ENCODE data around the gene SLC9C2.
"Not testable (repeated sequence)": the region's sequence is repeated elsewhere in the genome, so short reads cannot be mapped to it uniquely, and the experiment has no call there.

The SLC9C2 gene

DNA sequence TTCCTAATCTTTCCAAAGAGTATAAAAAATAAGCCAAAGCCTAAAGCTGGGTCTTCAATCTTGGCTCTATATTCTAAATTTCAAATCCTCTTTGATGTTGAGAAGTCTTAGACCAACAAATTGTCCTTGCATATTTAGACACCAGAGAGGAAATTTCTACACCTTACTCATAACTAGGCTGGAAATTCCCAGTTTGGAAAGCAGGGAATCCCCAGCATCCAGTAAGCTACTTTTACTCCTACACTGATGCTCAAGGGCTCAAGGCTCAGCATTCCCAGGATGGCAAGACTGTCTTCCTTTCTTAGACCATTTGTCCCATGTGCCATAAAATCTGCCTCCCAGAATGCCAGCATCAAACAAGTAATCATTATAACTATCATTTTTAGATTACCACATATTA lies 97.5 kb downstream of the SLC9C2 start:
- TF ChIP-seq, protein P1, sequence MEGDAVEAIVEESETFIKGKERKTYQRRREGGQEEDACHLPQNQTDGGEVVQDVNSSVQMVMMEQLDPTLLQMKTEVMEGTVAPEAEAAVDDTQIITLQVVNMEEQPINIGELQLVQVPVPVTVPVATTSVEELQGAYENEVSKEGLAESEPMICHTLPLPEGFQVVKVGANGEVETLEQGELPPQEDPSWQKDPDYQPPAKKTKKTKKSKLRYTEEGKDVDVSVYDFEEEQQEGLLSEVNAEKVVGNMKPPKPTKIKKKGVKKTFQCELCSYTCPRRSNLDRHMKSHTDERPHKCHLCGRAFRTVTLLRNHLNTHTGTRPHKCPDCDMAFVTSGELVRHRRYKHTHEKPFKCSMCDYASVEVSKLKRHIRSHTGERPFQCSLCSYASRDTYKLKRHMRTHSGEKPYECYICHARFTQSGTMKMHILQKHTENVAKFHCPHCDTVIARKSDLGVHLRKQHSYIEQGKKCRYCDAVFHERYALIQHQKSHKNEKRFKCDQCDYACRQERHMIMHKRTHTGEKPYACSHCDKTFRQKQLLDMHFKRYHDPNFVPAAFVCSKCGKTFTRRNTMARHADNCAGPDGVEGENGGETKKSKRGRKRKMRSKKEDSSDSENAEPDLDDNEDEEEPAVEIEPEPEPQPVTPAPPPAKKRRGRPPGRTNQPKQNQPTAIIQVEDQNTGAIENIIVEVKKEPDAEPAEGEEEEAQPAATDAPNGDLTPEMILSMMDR (IDR thresholded peaks at IDR 0.05; ENCODE audit: borderline replicate concordance, insufficient read depth, low read depth, low read length): no peak
- no peak overlapping the region for H3K4me3 ChIP-seq (ENCODE audit: low read depth, low read length)

DNA sequence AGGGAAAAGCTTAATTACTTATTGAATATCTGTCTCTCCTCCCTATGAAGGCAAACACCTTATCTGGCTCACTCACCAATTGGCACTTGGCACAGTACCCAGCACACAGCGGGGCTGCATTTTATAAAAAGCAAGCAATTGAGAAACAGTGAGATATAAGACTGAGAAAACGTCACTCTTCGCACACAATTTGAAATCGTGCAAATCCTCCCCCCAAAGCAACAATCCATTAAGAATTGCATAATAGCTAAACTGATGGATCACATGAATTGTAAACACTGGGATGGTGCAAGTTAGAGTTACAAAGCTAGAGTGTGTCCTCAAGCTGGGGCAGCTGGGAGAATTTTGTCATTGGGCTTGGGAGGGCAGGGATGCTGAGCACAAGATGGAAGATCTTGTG lies 98.6 kb downstream of the SLC9C2 start:
- H3K4me3 ChIP-seq (ENCODE audit: low read depth, low read length): no peak overlapping the region
- TF ChIP-seq, protein P1 (IDR thresholded peaks at IDR 0.05; ENCODE audit: borderline replicate concordance, insufficient read depth, low read depth, low read length): no peak

DNA sequence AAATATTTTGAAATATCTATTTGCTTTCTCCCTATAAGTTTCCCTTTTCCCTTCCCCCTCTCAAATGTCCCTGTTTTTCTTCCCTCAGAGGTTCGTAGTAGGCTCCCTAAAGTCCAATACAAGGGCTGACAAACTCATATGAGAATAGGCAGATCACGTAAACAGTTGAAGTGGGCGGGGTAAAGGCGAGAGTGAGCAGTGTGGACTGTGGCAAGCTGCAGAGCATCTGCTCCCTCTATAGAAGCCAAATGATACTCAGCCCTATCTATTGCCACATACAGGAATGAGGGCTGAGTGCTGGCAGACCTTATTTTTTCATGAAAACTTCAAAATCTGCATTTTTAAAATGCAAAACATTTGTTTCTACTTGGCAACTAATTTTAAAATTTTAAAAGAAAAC lies 99.5 kb downstream of the SLC9C2 start:
- H3K4me3 ChIP-seq (ENCODE audit: low read depth, low read length): no peak overlapping the region
- TF ChIP-seq, protein P1 (IDR thresholded peaks at IDR 0.05; ENCODE audit: borderline replicate concordance, insufficient read depth, low read depth, low read length): no peak

DNA sequence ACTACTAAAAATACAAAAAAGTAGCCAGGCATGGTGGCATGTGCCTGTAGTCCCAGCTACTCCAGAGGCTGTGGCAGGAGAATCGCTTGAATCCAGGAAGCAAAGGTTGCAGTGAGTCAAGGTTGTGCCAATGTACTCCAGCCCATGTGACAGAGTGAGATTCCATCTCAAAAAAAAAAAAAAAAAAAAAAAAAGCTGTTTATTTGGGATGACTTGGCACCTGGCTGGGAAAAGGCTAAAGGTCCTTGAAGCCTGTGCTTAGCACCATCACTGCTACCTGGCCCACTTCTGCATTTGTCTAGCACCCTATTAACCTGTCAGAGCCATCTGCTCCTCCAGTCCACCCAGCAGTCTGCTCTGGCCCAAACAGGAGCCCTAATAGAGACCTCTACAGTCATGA lies 100.8 kb downstream of the SLC9C2 start:
- TF ChIP-seq, protein P1 (IDR thresholded peaks at IDR 0.05; ENCODE audit: borderline replicate concordance, insufficient read depth, low read depth, low read length): no peak
- no peak overlapping the region for H3K4me3 ChIP-seq (ENCODE audit: low read depth, low read length)

DNA sequence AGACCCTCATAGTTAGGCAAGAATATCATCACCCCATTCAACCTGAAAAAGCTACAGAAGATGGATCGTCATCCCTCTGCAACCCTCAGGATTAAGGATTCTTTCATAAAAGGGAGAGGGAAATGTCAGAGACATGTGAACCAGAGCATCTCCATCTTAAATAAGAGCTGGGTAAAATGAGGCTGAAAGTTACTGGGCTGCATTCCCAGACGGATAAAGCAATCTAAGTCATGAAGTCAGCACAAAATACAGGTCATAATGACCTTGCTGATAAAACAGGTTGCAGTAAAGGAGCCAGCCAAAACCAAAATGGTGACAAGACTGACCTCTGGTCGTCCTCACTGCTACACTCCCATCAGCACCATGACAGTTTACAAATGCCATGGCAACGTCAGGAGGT lies 103.1 kb downstream of the SLC9C2 start:
- H3K4me3 ChIP-seq (ENCODE audit: low read depth, low read length): no peak overlapping the region
- TF ChIP-seq, protein P1 (IDR thresholded peaks at IDR 0.05; ENCODE audit: borderline replicate concordance, insufficient read depth, low read depth, low read length): no peak

DNA sequence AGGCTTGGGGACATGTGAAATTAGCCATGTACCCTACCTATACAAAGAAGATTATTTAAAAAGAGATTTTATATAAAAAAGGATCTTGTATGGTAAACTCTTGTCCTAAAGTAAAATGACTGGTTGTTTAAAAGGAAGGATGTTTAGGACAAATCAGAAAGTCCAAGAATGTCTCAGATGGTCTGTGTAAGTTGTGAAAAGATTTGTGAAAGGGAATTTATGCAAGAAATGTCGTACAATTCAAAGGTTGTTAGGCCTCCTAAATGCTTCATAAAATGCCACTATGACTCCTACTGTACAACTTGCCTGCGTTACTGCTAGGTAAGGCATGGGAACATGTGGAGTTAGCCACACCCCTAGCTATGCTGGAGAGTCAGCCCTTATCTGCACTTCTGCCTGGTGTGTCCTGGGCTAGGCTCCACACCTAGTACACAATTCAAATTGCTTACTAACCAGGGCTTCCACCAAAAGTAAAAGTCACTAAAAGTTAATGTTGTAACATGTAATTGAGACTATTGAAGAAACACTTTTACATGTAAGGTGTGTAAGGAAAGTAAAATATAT lies 106.0 kb downstream of the SLC9C2 start:
- H3K4me3 ChIP-seq (ENCODE audit: low read depth, low read length): no peak overlapping the region
- TF ChIP-seq, protein P1 (IDR thresholded peaks at IDR 0.05; ENCODE audit: borderline replicate concordance, insufficient read depth, low read depth, low read length): no peak

DNA sequence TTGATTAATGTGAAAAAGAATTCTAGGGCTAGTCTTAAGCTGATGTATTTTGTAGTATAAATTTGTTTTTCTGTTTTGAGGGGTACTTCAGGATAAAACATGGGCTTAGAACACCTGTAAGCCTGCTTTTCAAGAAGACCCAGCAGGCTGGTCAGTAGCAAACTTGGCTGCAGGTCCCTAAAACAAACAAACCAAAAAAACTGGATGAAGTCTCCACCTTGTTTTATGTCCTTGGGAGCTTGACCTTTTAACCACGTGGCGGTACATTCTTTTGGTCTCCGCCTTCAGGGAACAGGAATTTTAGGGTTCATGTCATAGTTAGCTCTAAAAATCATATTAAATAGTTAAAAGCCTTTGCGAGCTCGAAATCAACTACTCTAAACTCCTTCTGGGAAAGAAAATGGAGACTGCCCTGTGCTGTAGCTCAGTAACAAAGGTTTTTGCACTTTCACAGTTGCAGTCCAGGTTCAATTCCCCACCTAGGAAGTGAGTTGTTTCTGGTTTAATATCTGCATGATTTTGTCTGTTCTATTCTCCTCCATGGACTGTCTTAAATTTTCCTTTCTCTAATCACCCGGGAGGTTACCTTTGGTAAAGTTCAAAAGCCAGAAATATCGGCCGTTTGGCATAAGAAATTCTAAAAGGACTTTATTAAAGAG lies 107.1 kb downstream of the SLC9C2 start:
- TF ChIP-seq, protein P1 (IDR thresholded peaks at IDR 0.05; ENCODE audit: borderline replicate concordance, insufficient read depth, low read depth, low read length): no peak
- no peak overlapping the region for H3K4me3 ChIP-seq (ENCODE audit: low read depth, low read length)

DNA sequence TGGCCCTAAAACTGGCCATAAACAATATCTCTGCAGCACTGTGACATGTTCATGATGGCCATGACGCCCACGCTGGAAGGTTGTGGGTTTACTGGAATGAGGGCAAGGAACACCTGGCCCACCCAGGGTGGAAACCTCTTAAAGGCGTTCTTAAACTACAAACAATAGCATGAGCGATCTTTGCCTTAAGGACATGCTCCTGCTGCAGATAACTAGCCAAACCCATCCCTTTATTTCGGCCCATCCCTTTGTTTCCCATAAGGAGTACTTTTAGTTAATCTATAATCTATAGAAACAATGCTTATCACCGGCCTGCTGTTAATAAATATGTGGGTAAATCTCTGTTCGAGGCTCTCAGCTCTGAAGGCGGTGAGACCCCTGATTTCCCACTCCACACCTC lies 109.7 kb downstream of the SLC9C2 start:
- not testable (repeated sequence) for H3K4me3 ChIP-seq (ENCODE audit: low read depth, low read length)

All from GM12875 (cell line).